MCF 10A (cell line): Measurements from ENCODE around the gene MZT2A. TPM values are rescaled to one million over a fixed set of nuclear protein-coding genes. Genes with fewer than 3 reads are reported as not detected.
"Not testable (repeated sequence)": the region's sequence is repeated elsewhere in the genome, so short reads cannot be mapped to it uniquely, and the experiment has no call there.

Experiments used
- BruUV-seq: library from RNA; stranded (reverse); fragments of 400-500 nt; replicated peaks from 2 replicates; lab custom pipeline; 2021; lab: Mats Ljungman, UMichigan
- CTCF ChIA-PET: fragments of 300-600 bp; sonication (Branson Sonifier 250); formaldehyde crosslinking; extraction: SDS; loops from one replicate; lab custom pipeline; 2021; ENCODE audit warnings: antibody characterized with exemption, inconsistent platforms; lab: Yijun Ruan, JAX
- POLR2A ChIA-PET: fragments of 300-600, 350-650 bp; sonication (Branson Sonifier 250); formaldehyde crosslinking; extraction: SDS; loops from one replicate; lab custom pipeline; 2020; ENCODE audit warnings: antibody characterized with exemption, inconsistent platforms; lab: Yijun Ruan, JAX
- DNase-seq: peaks from one replicate; pipeline ENCODE4 v3.0.0-alpha.2; 2018; ENCODE audit not compliant: unreplicated experiment
- H3K27ac Mint-ChIP-seq: one replicate; pipeline ENCODE4 v1.8.0; 2022; ENCODE audit warnings: mild to moderate bottlenecking, low read depth, mixed read lengths; ENCODE audit not compliant: unreplicated experiment
- H3K27me3 Mint-ChIP-seq: one replicate; pipeline ENCODE4 v1.8.0; 2022; ENCODE audit warnings: mixed read lengths; ENCODE audit not compliant: insufficient read depth, unreplicated experiment
- H3K36me3 Mint-ChIP-seq: one replicate; pipeline ENCODE4 v1.8.0; 2022; ENCODE audit warnings: mild to moderate bottlenecking, moderate library complexity, mixed read lengths; ENCODE audit not compliant: insufficient read depth, unreplicated experiment
- H3K4me1 Mint-ChIP-seq: one replicate; pipeline ENCODE4 v1.8.0; 2022; ENCODE audit warnings: mixed read lengths; ENCODE audit not compliant: insufficient read depth, unreplicated experiment
- H3K4me3 Mint-ChIP-seq: one replicate; pipeline ENCODE4 v1.8.0; 2022; ENCODE audit warnings: mild to moderate bottlenecking, moderate library complexity, mixed read lengths; ENCODE audit not compliant: unreplicated experiment
- H3K9me3 Mint-ChIP-seq: one replicate; pipeline ENCODE4 v1.8.0; 2022; ENCODE audit warnings: mixed read lengths; ENCODE audit not compliant: unreplicated experiment
- intact Hi-C: fragments of 100-400 bp; cut with micrococcal nuclease; formaldehyde crosslinking; loops from 2 replicates; pipeline ENCODE4 v1.14.1; 2022
- total RNA-seq: library from RNA; stranded (reverse); gene quantifications from 2 replicates; pipeline ENCODE4 v1.2.3, GENCODE V29; 2022

The MZT2A gene
- total RNA-seq, 1 experiment from 2014 or later, result 147 TPM

DNA sequence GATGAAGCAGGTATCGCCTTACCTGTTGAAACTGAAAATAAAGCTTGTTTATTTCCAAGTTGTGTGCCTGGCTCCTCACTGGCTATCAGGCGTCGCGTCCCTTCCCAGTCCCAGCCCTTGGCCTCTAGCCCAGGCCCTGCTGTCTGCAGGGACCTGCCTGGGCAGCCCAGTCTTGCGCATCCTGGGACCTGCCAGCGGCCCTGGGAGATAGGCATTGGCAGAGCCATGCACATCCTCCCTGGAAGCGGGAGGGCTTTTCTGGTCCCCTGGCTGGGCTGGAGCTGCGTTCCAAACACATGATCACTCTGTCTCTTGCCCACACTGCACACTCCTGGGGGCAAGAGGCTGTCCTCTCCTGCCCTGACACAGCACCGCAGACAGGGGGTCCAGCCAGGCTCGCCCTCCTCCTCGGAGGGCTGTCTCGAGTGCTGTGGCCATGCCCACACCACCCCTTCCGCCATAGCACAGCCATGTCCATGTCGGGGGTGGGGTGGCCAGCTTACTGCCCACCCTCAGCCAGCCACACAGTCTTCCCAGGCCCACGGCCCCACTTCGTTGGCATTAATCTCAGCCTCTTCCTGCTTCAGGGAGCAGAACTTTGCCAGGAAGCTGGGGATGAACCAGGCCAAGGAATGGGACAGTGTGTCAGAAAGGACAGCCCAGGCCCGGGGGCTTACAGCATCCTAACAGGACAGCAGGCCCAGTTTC is 41.6 kb upstream of the MZT2A start:
- H3K36me3 Mint-ChIP-seq, BruUV-seq, DNase-seq, intact Hi-C loops, POLR2A ChIA-PET, H3K9me3 Mint-ChIP-seq, H3K4me1 Mint-ChIP-seq, H3K4me3 Mint-ChIP-seq, H3K27ac Mint-ChIP-seq, H3K27me3 Mint-ChIP-seq: not testable (repeated sequence)
- CTCF ChIA-PET, result interaction anchor here (0.5 to 0.9 kb wide), 2 partner anchors 41 to 388 kb away, joined by 3 read pairs; no protein-coding TSS in a partner anchor

- POLR2A ChIA-PET, DNase-seq, H3K4me3 Mint-ChIP-seq, H3K27me3 Mint-ChIP-seq, H3K9me3 Mint-ChIP-seq, intact Hi-C loops, BruUV-seq, H3K36me3 Mint-ChIP-seq, H3K4me1 Mint-ChIP-seq, H3K27ac Mint-ChIP-seq: not testable (repeated sequence)
- CTCF ChIA-PET, result interaction anchor here (0.5 to 0.9 kb wide), 2 partner anchors 40 to 388 kb away, joined by 3 read pairs; no protein-coding TSS in a partner anchor
Measured at GRCh38 chr2:131532723-131533608, 40.8 kb upstream of the MZT2A start.

GRCh38 chr2:131531547-131532185 is 39.5 kb upstream of the MZT2A start:
- H3K27me3 Mint-ChIP-seq, BruUV-seq: not testable (repeated sequence)

GRCh38 chr2:131530626-131531344 is 38.6 kb upstream of the MZT2A start:
- H3K9me3 Mint-ChIP-seq, CTCF ChIA-PET, intact Hi-C loops, H3K36me3 Mint-ChIP-seq, DNase-seq, H3K4me3 Mint-ChIP-seq, H3K27me3 Mint-ChIP-seq, H3K4me1 Mint-ChIP-seq, POLR2A ChIA-PET, H3K27ac Mint-ChIP-seq, BruUV-seq: not testable (repeated sequence)

More at GRCh38 chr2:131531547-131532185, 39.5 kb upstream of the MZT2A start:
- DNase-seq, H3K4me3 Mint-ChIP-seq, intact Hi-C loops, H3K27ac Mint-ChIP-seq, H3K4me1 Mint-ChIP-seq, H3K36me3 Mint-ChIP-seq, CTCF ChIA-PET, POLR2A ChIA-PET, H3K9me3 Mint-ChIP-seq: not testable (repeated sequence)

DNA sequence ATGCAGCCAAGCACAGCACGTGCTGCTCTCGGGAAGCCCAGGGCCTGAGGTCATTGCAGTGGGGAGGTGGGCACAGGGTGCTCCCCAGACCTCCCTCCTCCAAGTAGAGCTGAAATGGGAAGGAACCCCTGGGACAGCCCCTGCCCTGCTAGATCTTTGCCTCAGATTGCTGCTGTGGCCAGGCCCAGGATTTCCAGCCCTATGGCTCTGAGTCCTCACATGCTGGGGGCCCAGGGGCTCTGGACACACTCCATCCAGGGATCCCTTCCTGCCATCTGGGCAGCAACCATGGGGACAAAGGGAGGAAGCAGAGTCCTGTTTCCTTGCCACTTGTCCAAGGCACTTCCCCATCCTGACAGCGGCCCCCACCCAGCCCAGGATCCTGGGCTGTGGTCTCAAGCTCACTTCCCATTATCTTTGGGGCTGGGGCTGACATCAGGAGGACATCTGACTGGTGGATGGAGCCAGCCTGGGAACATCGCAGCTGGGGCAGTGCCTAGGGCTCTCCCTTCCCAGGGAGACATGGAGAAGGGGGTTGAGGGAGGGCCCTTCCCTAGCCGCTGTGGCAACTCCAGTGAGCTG is 37.8 kb upstream of the MZT2A start:
- POLR2A ChIA-PET, H3K27ac Mint-ChIP-seq, CTCF ChIA-PET, H3K4me1 Mint-ChIP-seq, H3K27me3 Mint-ChIP-seq, DNase-seq, intact Hi-C loops, H3K9me3 Mint-ChIP-seq, BruUV-seq, H3K4me3 Mint-ChIP-seq, H3K36me3 Mint-ChIP-seq: not testable (repeated sequence)

DNA sequence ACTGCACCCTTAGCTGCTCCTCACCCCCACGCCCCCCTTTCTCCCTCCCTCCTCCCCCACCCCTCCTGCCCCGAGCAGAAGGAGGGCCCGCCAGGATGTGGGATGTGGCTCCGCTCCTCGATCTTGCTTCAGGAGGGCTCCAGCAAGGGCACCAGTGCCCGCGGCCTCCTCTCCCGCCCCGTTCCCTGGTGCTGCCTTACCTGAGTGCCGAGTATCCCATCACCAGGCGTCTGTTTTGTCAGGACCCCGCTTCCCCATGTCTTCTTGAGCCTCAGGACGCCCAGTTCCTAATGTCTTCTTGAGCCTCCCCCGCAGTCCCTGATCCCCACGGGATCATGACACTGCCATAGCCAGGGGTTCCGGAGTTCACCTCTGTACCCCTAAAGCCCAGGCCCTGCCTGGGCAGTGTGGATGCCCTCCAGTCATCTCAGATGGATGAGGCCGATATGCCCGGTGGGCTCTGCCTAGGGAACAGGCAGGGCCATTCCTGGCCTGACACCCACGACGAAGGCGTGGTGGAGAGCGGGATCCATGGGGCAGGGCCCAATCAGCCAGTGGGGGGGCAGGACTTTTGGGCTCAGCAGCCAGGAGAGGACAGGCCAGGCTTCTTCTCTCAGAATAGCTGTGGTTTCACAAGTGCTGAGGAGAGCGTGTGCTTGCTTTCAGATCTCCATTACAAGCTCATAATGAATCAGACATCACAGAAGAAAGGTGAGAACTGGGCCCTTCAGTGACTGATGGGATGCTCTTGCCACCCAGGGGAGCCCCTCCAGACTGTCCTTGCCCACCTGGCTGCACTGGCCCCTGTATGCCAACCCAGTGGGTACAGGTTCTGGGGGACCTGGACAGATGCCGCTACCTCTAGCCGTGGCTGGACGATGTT is 37.0 kb upstream of the MZT2A start:
- H3K27ac Mint-ChIP-seq, POLR2A ChIA-PET, H3K4me3 Mint-ChIP-seq, H3K9me3 Mint-ChIP-seq, BruUV-seq, intact Hi-C loops, H3K27me3 Mint-ChIP-seq, H3K4me1 Mint-ChIP-seq, DNase-seq, H3K36me3 Mint-ChIP-seq: not testable (repeated sequence)
- CTCF ChIA-PET, result interaction anchor here (0.6 kb wide), 1 partner anchor 112 kb away, joined by 4 read pairs; no protein-coding TSS in a partner anchor

DNA sequence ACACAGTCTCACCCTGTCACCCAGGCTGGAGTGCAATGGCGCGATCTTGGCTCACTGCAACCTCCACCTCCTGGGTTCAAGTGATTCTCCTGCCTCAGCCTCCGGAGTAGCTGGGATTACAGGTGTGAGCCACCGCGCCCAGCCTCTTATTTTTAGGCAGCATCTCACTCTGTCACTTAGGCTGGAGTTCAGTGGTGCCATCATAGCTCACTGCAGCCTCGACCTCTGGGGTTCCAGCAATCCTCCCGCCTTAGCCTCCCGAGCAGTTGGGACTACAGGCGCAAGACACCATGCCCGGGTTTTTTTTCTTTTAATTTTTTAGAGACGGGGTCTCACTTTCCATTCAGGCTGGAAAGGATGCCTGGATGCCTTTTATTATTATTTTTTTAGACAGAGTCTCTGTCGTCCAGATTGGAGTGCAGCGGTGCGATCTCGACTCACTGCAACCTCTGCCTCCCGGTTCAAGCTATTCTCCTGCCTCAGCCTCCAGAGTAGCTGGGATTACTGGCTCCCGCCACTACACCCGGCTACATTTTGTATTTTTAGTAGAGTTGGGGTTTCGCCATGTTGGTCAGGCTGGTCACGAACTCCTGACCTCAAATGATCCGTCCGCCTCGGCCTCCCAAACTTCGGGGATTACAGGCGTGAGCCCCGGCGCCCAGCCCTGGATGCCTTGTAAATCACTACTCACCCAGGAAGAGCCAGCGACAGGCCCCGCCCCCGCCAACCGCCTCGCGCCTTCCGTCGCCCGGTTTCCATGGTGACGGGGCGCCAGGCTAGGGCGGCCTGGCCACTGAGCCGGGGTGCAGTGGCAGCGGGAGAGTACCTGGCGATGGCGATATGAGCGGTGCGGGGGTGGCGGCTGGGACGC is 35.2 kb upstream of the MZT2A start, which contains the start of gene CCDC74A:
TSS of gene CCDC74A (plus strand) at position 758 of the 871 bp plus-strand sequence. CDS start at position 841, 83 bp downstream.
- H3K36me3 Mint-ChIP-seq, H3K27me3 Mint-ChIP-seq, H3K27ac Mint-ChIP-seq, H3K9me3 Mint-ChIP-seq, POLR2A ChIA-PET, BruUV-seq, H3K4me1 Mint-ChIP-seq, intact Hi-C loops: not testable (repeated sequence)
- CTCF ChIA-PET, result interaction anchor here (0.7 to 0.9 kb wide), 4 partner anchors 34 to 650 kb away, joined by 3 to 5 read pairs (median 4); no protein-coding TSS in a partner anchor
- DNase-seq, result peak; percentile 35
- H3K4me3 Mint-ChIP-seq, result peak within 1 kb of the TSS; percentile 69
